ENCODE measurements around the gene GABRP. TPM values are rescaled to one million over a fixed set of nuclear protein-coding genes. Genes with fewer than 3 reads are reported as not detected.

Gene GABRP, protein sequence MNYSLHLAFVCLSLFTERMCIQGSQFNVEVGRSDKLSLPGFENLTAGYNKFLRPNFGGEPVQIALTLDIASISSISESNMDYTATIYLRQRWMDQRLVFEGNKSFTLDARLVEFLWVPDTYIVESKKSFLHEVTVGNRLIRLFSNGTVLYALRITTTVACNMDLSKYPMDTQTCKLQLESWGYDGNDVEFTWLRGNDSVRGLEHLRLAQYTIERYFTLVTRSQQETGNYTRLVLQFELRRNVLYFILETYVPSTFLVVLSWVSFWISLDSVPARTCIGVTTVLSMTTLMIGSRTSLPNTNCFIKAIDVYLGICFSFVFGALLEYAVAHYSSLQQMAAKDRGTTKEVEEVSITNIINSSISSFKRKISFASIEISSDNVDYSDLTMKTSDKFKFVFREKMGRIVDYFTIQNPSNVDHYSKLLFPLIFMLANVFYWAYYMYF
- not detected in 2 replicates for polyA plus RNA-seq
- not detected in 2 replicates for polyA minus RNA-seq

DNA sequence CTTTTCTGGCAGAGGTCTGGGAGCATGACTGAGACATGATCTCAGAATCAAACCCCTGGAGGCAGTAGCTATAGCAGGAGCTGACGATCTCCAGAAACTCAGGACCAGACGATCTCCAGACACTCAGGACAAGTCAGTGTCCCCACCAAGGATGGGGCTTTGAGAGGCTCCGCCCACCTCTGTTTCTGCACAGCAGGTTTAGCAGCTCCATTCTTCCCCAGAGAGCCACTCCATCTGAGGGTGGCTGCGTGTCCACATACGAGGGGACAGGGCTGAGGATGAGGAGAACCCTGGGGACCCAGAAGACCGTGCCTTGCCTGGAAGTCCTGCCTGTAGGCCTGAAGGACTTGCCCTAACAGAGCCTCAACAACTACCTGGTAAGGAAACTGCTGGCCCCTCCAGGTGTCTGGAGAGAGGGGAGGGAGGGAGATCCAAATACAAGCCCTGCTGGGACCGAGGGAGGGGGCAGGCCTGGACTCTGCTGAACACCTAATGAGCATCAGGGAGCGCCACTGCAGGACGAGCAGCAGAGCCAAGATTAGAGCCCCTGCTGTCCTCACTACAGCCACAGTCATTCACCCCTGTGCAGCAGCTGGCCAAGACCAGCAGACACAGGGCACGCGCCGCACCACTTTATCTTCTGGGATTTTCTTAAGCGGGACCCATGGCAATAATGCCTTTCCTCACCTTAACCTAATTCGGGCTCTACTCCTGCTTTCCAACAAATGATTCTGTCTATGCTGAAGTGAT is at the start of gene GABRP:
Gene GABRP, plus strand, starts transcription at position 228 of the 750 bp plus-strand sequence. CDS start 4,891 bp downstream, outside the sequence.
- Histone ChIP-seq H3K4me3 (ENCODE audit: low read length) (no peak within 1 kb of the TSS), H2AFZ (ENCODE audit: low read depth, low read length) (no peak within 1 kb of the TSS)

GRCh38 chr5:170736966-170737365 is 46.6 kb upstream of the GABRP start:
- no peak overlapping the region for H3K27ac ChIP-seq (ENCODE audit: low read length)
- no peaks in the 10 kb centered on the region for H3K9me2 ChIP-seq (ENCODE audit: insufficient read depth, low read length)
- no peak overlapping the region for H3K9ac ChIP-seq (ENCODE audit: low read length)
- H3K4me3 ChIP-seq (ENCODE audit: low read length), result no peak overlapping the region
- H3K4me2 ChIP-seq (ENCODE audit: low read length), result no peak overlapping the region
- H3K36me3 ChIP-seq (ENCODE audit: insufficient read depth, low read length), result no peaks in the 10 kb centered on the region
- no peak overlapping the region for H2AFZ ChIP-seq (ENCODE audit: low read depth, low read length)
- no peaks in the 10 kb centered on the region for H3F3A ChIP-seq (ENCODE audit: insufficient read depth, low read length, poor library complexity, severe bottlenecking)
- H3K79me2 ChIP-seq (replicated peaks; ENCODE audit: insufficient read depth, low read length), result no peaks in the 10 kb centered on the region
- H3K9me3 ChIP-seq (ENCODE audit: low read length), result peaks cover 4% of the 10 kb centered on the region
- H4K20me1 ChIP-seq (ENCODE audit: insufficient read depth), result no peaks in the 10 kb centered on the region
- H3K27me3 ChIP-seq (ENCODE audit: insufficient read depth, low read depth, low read length), result no peaks in the 10 kb centered on the region
- TF ChIP-seq POLR2AphosphoS5 (IDR thresholded peaks at IDR 0.05) (no peak), SMC3 (conservative IDR thresholded peaks at IDR 0.05; ENCODE audit: poor library complexity) (no peak), TAF1 (IDR thresholded peaks at IDR 0.05; ENCODE audit: low read depth) (no peak), RAD21 (conservative IDR thresholded peaks at IDR 0.05) (no peak), EP300 (conservative IDR thresholded peaks at IDR 0.05; ENCODE audit: poor library complexity, severe bottlenecking) (no peak), EZH2 (IDR thresholded peaks at IDR 0.05; ENCODE audit: borderline replicate concordance, insufficient read depth, low read length, poor library complexity, severe bottlenecking) (no peak)
- TF ChIP-seq, protein P1, sequence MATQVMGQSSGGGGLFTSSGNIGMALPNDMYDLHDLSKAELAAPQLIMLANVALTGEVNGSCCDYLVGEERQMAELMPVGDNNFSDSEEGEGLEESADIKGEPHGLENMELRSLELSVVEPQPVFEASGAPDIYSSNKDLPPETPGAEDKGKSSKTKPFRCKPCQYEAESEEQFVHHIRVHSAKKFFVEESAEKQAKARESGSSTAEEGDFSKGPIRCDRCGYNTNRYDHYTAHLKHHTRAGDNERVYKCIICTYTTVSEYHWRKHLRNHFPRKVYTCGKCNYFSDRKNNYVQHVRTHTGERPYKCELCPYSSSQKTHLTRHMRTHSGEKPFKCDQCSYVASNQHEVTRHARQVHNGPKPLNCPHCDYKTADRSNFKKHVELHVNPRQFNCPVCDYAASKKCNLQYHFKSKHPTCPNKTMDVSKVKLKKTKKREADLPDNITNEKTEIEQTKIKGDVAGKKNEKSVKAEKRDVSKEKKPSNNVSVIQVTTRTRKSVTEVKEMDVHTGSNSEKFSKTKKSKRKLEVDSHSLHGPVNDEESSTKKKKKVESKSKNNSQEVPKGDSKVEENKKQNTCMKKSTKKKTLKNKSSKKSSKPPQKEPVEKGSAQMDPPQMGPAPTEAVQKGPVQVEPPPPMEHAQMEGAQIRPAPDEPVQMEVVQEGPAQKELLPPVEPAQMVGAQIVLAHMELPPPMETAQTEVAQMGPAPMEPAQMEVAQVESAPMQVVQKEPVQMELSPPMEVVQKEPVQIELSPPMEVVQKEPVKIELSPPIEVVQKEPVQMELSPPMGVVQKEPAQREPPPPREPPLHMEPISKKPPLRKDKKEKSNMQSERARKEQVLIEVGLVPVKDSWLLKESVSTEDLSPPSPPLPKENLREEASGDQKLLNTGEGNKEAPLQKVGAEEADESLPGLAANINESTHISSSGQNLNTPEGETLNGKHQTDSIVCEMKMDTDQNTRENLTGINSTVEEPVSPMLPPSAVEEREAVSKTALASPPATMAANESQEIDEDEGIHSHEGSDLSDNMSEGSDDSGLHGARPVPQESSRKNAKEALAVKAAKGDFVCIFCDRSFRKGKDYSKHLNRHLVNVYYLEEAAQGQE (IDR thresholded peaks at IDR 0.05; ENCODE audit: borderline replicate concordance), result no peak

More for the DNA sequence above, at the start of gene GABRP:
- H3K4me2 ChIP-seq (ENCODE audit: low read length), result no peak within 1 kb of the TSS
- TF ChIP-seq SMC3 (conservative IDR thresholded peaks at IDR 0.05; ENCODE audit: poor library complexity), result no peak
- TF ChIP-seq POLR2AphosphoS5 (IDR thresholded peaks at IDR 0.05), result no peak
- no peak for TF ChIP-seq MXI1 (conservative IDR thresholded peaks at IDR 0.05; ENCODE audit: poor library complexity, severe bottlenecking)
- TF ChIP-seq EP300 (conservative IDR thresholded peaks at IDR 0.05; ENCODE audit: poor library complexity, severe bottlenecking), result no peak
- no peak for TF ChIP-seq TAF1 (IDR thresholded peaks at IDR 0.05; ENCODE audit: low read depth)
- TF ChIP-seq RAD21 (conservative IDR thresholded peaks at IDR 0.05), result no peak
- TF ChIP-seq EZH2 (IDR thresholded peaks at IDR 0.05; ENCODE audit: borderline replicate concordance, insufficient read depth, low read length, poor library complexity, severe bottlenecking), result no peak
- no peak for TF ChIP-seq CTCF (IDR thresholded peaks at IDR 0.05; ENCODE audit: poor library complexity, severe bottlenecking)
- TF ChIP-seq, protein P1 (IDR thresholded peaks at IDR 0.05; ENCODE audit: borderline replicate concordance), result no peak
- no peaks in the 10 kb centered on the region for H4K20me1 ChIP-seq (ENCODE audit: insufficient read depth)
- H3K27me3 ChIP-seq (ENCODE audit: insufficient read depth, low read depth, low read length), result no peaks in the 10 kb centered on the region
- no peaks in the 10 kb centered on the region for H3K9me3 ChIP-seq (ENCODE audit: low read length)
- no peaks in the 10 kb centered on the region for H3K79me2 ChIP-seq (replicated peaks; ENCODE audit: insufficient read depth, low read length)
- H3K9me2 ChIP-seq (ENCODE audit: insufficient read depth, low read length), result no peaks in the 10 kb centered on the region
- no peaks in the 10 kb centered on the region for H3K36me3 ChIP-seq (ENCODE audit: insufficient read depth, low read length)
- H3F3A ChIP-seq (ENCODE audit: insufficient read depth, low read length, poor library complexity, severe bottlenecking), result no peaks in the 10 kb centered on the region
- H3K9ac ChIP-seq (ENCODE audit: low read length), result no peak within 1 kb of the TSS
- H3K27ac ChIP-seq (ENCODE audit: low read length), result no peak within 1 kb of the TSS

Measured in neural cell (in vitro differentiated cells).